Adrenal gland (tissue), 12 donors: ENCODE data around the gene LRRK1. TPM values are rescaled to one million over a fixed set of nuclear protein-coding genes. Genes with fewer than 3 reads are reported as not detected.

Experiments
- DNase-seq, 7 donors: peaks; one replicate each; pipeline ENCODE4 v3.0.0-alpha.2; 2019 to 2020
- H3K27ac ChIP-seq, 5 donors: fragments of 200-600 bp; sonication (generic) in 4 of 5; 1 replicate in 3 of 5; 2 replicates in 2 of 5; pipeline versions ENCODE4 v1.5.1 to v1.8.0; 2016 to 2020; ENCODE audit warnings: mild to moderate bottlenecking in 1 of 5
- H3K27me3 ChIP-seq: fragments of 200-600 bp; 2 replicates; pipeline ENCODE4 v1.8.0; 2021
- H3K36me3 ChIP-seq, 2 donors: fragments of 200-600 bp; replicated peaks in 1 of 2; 1 replicate in 1 of 2; 2 replicates in 1 of 2; pipeline versions ENCODE4 v1.5.1 to v1.8.0; 2018 to 2022
- H3K4me1 ChIP-seq, 2 donors: fragments of 200-600 bp; replicated peaks in 1 of 2; 1 replicate in 1 of 2; 2 replicates in 1 of 2; pipeline versions ENCODE4 v1.5.1 to v1.8.0; 2018 to 2021
- H3K4me3 ChIP-seq, 4 donors: fragments of 200-600 bp; sonication (generic) in 3 of 4; one replicate each; pipeline ENCODE4 v1.5.1; 2016 to 2018
- H3K9me3 ChIP-seq, 3 donors: fragments of 200-600 bp; sonication (generic) in 1 of 3; replicated peaks in 1 of 3; 1 replicate in 2 of 3; 2 replicates in 1 of 3; pipeline versions ENCODE4 v1.5.1 to v1.8.0; 2016 to 2021
- CTCF ChIP-seq, 6 experiments: fragments of 450-650 bp in 4 of 6; fragments of 200-600 bp in 2 of 6; sonication (generic) in 1 of 6; IDR thresholded peaks; 1 replicate in 5 of 6; 2 replicates in 1 of 6; pipeline versions ENCODE4 v1.5.1 to v1.8.0; 2016 to 2021; ENCODE audit warnings: antibody characterized with exemption in 6 of 6, mild to moderate bottlenecking in 2 of 6, moderate library complexity in 1 of 6
- POLR2A ChIP-seq, 2 donors: fragments of 450-650 bp; IDR thresholded peaks; one replicate each; pipeline ENCODE4 v1.6.1; 2017; ENCODE audit warnings: antibody characterized with exemption in 2 of 2, mild to moderate bottlenecking in 2 of 2, moderate library complexity in 1 of 2
- WGBS, 4 donors: extraction: QIAGEN DNeasy Blood & Tissue Kit in 2 of 4; methylation state at CpG; one replicate each; pipeline versions ENCODE4 v1.1.5 to v1.1.7; 2013 to 2017; 5-methylcytosine and 5-hydroxymethylcytosine counted together
- intact Hi-C, 2 donors: fragments of 100-400 bp; cut with DNase I; formaldehyde crosslinking; loops; one replicate each; pipeline versions ENCODE4 v1.14.1 to v1.15.0; 2022 to 2023
- polyA plus RNA-seq, 3 donors: library from polyadenylated mRNA; stranded (reverse); fragments of 200-250 nt in 2 of 3; fragments of 350-450 nt in 1 of 3; fragmentation: Illumina TruSeq in 1 of 3; extraction: RNeasy Lipid Tissue Mini Kit (QIAGEN cat#74804) in 1 of 3; gene quantifications; one replicate each; pipeline ENCODE4 v1.2.3, GENCODE V29; 2013 to 2014
- total RNA-seq, 9 donors: library from RNA; depleted of rRNA in 4 of 9; stranded (reverse); fragments of >200 nt in 4 of 9; fragments of 120-200 nt in 1 of 9; fragmentation: NEBNext Ultra II Directional in 1 of 9; extraction: Animal tissue kit (Norgen Biotek cat#: 25700) in 1 of 9; gene quantifications; one replicate each; pipeline versions ENCODE4 v1.1.0 to v1.2.4, GENCODE V29; 2013 to 2023
- donor health status: healthy with polysubstance abuse.
- donor health status: Bipolar disorder and iron deficiency.
- donor health status: DM: yes; HTN: yes; CAD: no.
- donor health status: DM: no; HTN: no; CAD: no.
- donor health status: DM: no; HTN: no; CAD: no.
- donor health status: DM: yes; HTN: yes; CAD: no.

Gene LRRK1
- total and polyA plus RNA-seq, 12 donors, result 0.44 to 13.1 (median 7.7) TPM

- H3K27ac ChIP-seq, result no peak overlapping the region
- TF ChIP-seq POLR2A (IDR thresholded peaks at IDR 0.05) (no peak), CTCF (IDR thresholded peaks at IDR 0.05) (no peak)
- H3K9me3 ChIP-seq, result no peaks in the 10 kb centered on the region
- H3K4me3 ChIP-seq, result no peak overlapping the region
- no peaks in the 10 kb centered on the region for H3K27me3 ChIP-seq
- no peaks in the 10 kb centered on the region for H3K36me3 ChIP-seq
- 83 to 88% (median 85%) methylated on average over 11 to 13 of the region's 13 CpGs for WGBS, 4 donors
- intact Hi-C loops, result no loop called here
- H3K4me1 ChIP-seq, result no peaks in the 10 kb centered on the region
- no peak for DNase-seq
Measured at GRCh38 chr15:100928632-100929280, 9.6 kb downstream of the LRRK1 start.

DNA sequence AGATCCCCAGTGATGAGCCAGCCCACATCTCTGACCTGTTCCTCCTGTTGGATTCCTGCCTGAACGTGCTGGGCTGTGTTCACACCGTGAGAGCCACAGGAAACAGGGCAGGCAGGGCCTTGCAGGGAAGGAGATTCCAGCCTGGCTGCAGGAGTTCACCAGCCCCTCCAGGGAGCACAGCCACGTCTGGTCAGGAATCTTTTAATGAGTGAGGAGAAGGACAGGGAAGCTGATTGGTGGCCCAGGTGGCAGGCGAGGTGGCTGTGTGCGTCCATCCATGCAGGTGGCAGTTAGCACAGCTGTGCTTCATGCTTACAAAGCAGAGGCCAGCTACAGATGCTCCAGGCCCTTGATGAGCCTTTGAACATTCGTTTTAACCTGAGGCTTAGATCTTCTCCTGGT, 10.5 kb downstream of the LRRK1 start:
- no peaks in the 10 kb centered on the region for H3K9me3 ChIP-seq
- no peak overlapping the region for H3K4me3 ChIP-seq
- no peak for DNase-seq
- no peaks in the 10 kb centered on the region for H3K4me1 ChIP-seq
- no peak overlapping the region for H3K27ac ChIP-seq
- H3K27me3 ChIP-seq, result no peaks in the 10 kb centered on the region
- TF ChIP-seq CTCF (IDR thresholded peaks at IDR 0.05), result no peak
- TF ChIP-seq POLR2A (IDR thresholded peaks at IDR 0.05), result no peak
- intact Hi-C loops, result no loop called here
- no peaks in the 10 kb centered on the region for H3K36me3 ChIP-seq
- 44 to 57% (median 53%) methylated on average over 5 to 6 of the region's 6 CpGs for WGBS, 4 donors

DNA sequence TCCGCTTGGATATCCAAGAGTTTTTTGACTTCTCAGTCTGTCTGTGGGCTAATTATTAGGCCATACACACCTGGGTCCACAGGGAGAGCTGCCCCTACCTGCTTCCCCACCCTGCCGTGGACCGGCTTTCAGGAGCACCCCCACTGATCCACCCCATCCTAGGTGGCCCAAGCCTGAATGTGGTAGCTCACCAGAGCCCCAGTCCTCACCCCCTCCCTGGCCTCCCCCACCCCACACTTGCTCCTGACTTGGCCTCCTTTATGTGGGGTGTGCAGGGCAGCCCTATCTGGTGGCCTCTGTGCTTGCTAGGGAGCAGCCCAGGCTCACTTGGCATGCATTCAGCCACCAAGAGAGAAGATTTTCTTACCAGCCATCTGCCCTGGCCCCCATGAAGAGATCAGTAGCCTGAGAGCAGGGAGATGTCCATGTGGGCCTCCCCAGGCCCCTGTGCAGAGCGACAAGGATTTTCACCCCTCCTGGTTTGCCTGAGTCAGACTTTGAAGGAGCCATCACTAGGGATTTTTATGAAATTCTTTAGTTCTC, 11.2 kb downstream of the LRRK1 start:
- H3K4me1 ChIP-seq, result no peaks in the 10 kb centered on the region

More for the DNA sequence above, 11.2 kb downstream of the LRRK1 start:
- Histone ChIP-seq H3K36me3 (no peaks in the 10 kb centered on the region), H3K4me3 (no peak overlapping the region), H3K27ac (no peak overlapping the region), H3K9me3 (no peaks in the 10 kb centered on the region), H3K27me3 (no peaks in the 10 kb centered on the region)
- 82 to 100% (median 94%) methylated on average over 4 of the region's 4 CpGs for WGBS, 4 donors
- no peak for TF ChIP-seq CTCF (IDR thresholded peaks at IDR 0.05)
- TF ChIP-seq POLR2A (IDR thresholded peaks at IDR 0.05), result no peak
- intact Hi-C loops, result no loop called here
- DNase-seq, result no peak
